Right cardiac atrium (tissue), 5 donors: Measurements from ENCODE around the gene ZNF556. TPM values are rescaled to one million over a fixed set of nuclear protein-coding genes. Genes with fewer than 3 reads are reported as not detected.

Experiments used
- ATAC-seq, 2 donors: fragments of 200-7000 bp; cut with Tn5 transposase; one replicate each; pipeline versions ENCODE4 v1.8.0 to v1.9.1; 2020; ENCODE audit warnings: moderate library complexity in 2 of 2, mild to moderate bottlenecking in 1 of 2
- DNase-seq, 3 donors: peaks; one replicate each; pipeline ENCODE4 v3.0.0-alpha.2; 2020
- H3K27ac ChIP-seq: one replicate; pipeline ENCODE4 v1.5.1; 2013; ENCODE audit warnings: mild to moderate bottlenecking, low read length, control low read depth, moderate library complexity
- H3K27me3 ChIP-seq: one replicate; pipeline ENCODE4 v1.6.1; 2013; ENCODE audit not compliant: control insufficient read depth, insufficient read depth
- H3K4me1 ChIP-seq: one replicate; pipeline ENCODE4 v1.6.1; 2013; ENCODE audit warnings: low read length; ENCODE audit not compliant: control insufficient read depth, insufficient read depth
- H3K4me3 ChIP-seq: one replicate; pipeline ENCODE4 v1.5.1; 2013; ENCODE audit warnings: low read length, control low read depth
- H3K9me3 ChIP-seq: one replicate; pipeline ENCODE4 v1.6.1; 2013; ENCODE audit warnings: low read length; ENCODE audit not compliant: control insufficient read depth
- WGBS: extraction: QIAGEN DNeasy Blood & Tissue Kit; methylation state at CpG from one replicate; pipeline ENCODE4 v1.1.7; 2013; 5-methylcytosine and 5-hydroxymethylcytosine counted together
- intact Hi-C, 4 donors: fragments of 100-400 bp; cut with DNase I; formaldehyde crosslinking; loops; one replicate each; pipeline versions ENCODE4 v1.11.0 to v1.14.0; 2022 to 2023
- polyA plus RNA-seq: library from polyadenylated mRNA; stranded (reverse); fragments of 200-250 nt; gene quantifications from one replicate; pipeline ENCODE4 v1.2.3, GENCODE V29; 2013
- total RNA-seq, 4 donors: library from RNA; stranded (reverse); fragmentation: NEBNext Ultra II Directional; extraction: Animal tissue kit (Norgen Biotek cat#: 25700); gene quantifications; one replicate each; pipeline ENCODE4 v1.2.1, GENCODE V29; 2021
- donor health status: healthy with polysubstance abuse.
- donor health status: DM: no; HTN: yes; CAD: no.
- donor health status: DM: no; HTN: no; CAD: no.
- donor health status: DM: no; HTN: yes; CAD: no; lungs with severe emphysema.
- donor health status: DM: yes; HTN: yes; CAD: no.

ZNF556 gene
- total and polyA plus RNA-seq, 5 donors, result 0.25 TPM; not detected in 4

DNA sequence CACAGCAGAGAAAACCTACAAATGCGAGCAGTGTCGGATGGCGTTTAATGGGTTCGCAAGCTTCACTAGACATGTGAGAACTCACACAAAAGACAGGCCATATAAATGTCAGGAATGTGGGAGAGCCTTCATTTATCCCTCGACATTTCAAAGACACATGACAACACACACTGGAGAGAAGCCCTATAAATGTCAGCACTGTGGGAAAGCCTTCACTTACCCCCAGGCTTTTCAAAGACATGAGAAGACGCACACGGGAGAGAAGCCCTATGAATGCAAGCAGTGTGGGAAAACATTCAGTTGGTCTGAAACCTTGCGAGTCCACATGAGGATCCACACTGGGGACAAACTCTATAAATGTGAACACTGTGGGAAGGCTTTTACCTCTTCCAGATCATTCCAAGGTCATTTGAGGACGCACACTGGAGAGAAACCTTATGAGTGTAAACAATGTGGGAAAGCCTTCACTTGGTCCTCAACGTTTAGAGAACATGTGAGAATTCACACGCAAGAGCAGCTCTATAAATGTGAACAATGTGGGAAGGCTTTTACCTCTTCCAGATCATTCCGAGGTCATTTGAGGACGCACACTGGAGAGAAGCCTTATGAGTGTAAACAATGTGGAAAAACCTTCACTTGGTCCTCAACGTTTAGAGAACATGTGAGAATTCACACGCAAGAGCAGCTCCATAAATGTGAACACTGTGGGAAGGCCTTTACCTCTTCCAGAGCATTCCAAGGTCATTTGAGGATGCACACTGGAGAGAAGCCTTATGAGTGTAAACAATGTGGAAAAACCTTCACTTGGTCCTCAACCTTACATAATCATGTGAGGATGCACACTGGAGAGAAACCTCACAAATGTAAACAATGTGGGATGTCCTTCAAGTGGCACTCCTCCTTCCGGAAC is 50.4 kb downstream of the ZNF556 start:
- 98% methylated on average over 16 of the region's 16 CpGs for WGBS
- ATAC-seq, result no peak
- Histone ChIP-seq H3K4me3 (no peak overlapping the region), H3K4me1 (no peaks in the 10 kb centered on the region), H3K9me3 (peaks cover 7% of the 10 kb centered on the region), H3K27me3 (no peaks in the 10 kb centered on the region), H3K27ac (no peak overlapping the region)
- intact Hi-C loops, result no loop called here
- DNase-seq, result no peak

- intact Hi-C loops, result no loop called here
- no peaks in the 10 kb centered on the region for H3K4me1 ChIP-seq
- H3K27ac ChIP-seq, result no peak overlapping the region
- DNase-seq, result no peak
- ATAC-seq, result no peak
- H3K4me3 ChIP-seq, result no peak overlapping the region
- 55% methylated on average over 5 of the region's 5 CpGs for WGBS
- H3K27me3 ChIP-seq, result no peaks in the 10 kb centered on the region
- no peaks in the 10 kb centered on the region for H3K9me3 ChIP-seq
These were observed 55.9 kb downstream of the ZNF556 start for GRCh38 chr19:2922987-2923386.

DNA sequence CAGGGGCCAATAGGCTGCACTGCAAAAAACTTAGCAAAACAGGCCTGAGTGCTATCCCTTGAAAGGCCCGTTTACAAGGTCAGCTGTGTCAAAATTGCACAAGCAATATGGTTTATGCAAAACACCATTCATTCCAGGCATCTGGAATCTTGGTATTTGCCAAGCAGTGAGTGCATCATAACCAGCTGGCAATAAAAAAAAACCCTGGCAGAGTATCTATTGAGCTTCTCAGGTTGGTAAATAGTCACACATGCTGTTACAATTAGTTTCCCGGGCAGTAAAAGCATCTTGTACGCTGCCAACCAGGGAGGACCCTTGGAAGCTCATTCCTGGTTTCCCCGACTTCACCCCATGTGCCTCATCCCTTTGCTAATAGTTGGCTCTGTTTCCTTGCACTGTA is 56.4 kb downstream of the ZNF556 start:
- no peaks in the 10 kb centered on the region for H3K4me1 ChIP-seq
- no peaks in the 10 kb centered on the region for H3K27me3 ChIP-seq
- WGBS, result 62% methylated on average over 4 of the region's 4 CpGs
- no peak overlapping the region for H3K4me3 ChIP-seq
- DNase-seq, result no peak
- no peak for ATAC-seq
- intact Hi-C loops, result no loop called here
- no peaks in the 10 kb centered on the region for H3K9me3 ChIP-seq
- no peak overlapping the region for H3K27ac ChIP-seq

GRCh38 chr19:2926341-2927031 is 59.4 kb downstream of the ZNF556 start:
- peak in 1 of 3 donors; percentile 59 for DNase-seq
- H3K4me1 ChIP-seq, result no peaks in the 10 kb centered on the region

GRCh38 chr19:2927032-2927430 is 59.9 kb downstream of the ZNF556 start:
- H3K4me1 ChIP-seq, result no peaks in the 10 kb centered on the region
- no peaks in the 10 kb centered on the region for H3K27me3 ChIP-seq
- 91% methylated on average over 18 of the region's 18 CpGs for WGBS
- H3K9me3 ChIP-seq, result peaks cover under 1% of the 10 kb centered on the region
- no peak for ATAC-seq
- no peak for DNase-seq
- H3K4me3 ChIP-seq, result no peak overlapping the region
- intact Hi-C loops, result no loop called here
- H3K27ac ChIP-seq, result no peak overlapping the region

More at GRCh38 chr19:2926341-2927031, 59.4 kb downstream of the ZNF556 start:
- Histone ChIP-seq H3K9me3 (no peaks in the 10 kb centered on the region), H3K27me3 (no peaks in the 10 kb centered on the region), H3K4me3 (no peak overlapping the region), H3K27ac (no peak overlapping the region)
- 83% methylated on average over 53 of the region's 53 CpGs for WGBS
- ATAC-seq, result peak; percentile 40 to 41
- intact Hi-C loops, result no loop called here

Other genes with a start within 250 kb of the ZNF556 start
- 10 to 100 TPM; 40.2 to 58.2 (median 48.6) TPM for gene GNG7, start 164.6 kb upstream of the ZNF556 start, total RNA-seq
- gene GNG7, start 164.6 kb upstream of the ZNF556 start, polyA plus RNA-seq, result 25.4 TPM
- gene DIRAS1, start 146.0 kb upstream of the ZNF556 start, total RNA-seq, result 100 to 1,000 TPM; 160 to 176 (median 172) TPM
- gene DIRAS1, start 146.0 kb upstream of the ZNF556 start, polyA plus RNA-seq, result 155 TPM
- 10 to 100 TPM; 19.9 to 25.5 (median 23.4) TPM for gene SLC39A3, start 127.3 kb upstream of the ZNF556 start, total RNA-seq
- 29.3 TPM for gene SLC39A3, start 127.3 kb upstream of the ZNF556 start, polyA plus RNA-seq
- 10 to 100 TPM; 53.6 to 84.2 (median 64.6) TPM for gene SGTA, start 84.1 kb upstream of the ZNF556 start, total RNA-seq
- gene SGTA, start 84.1 kb upstream of the ZNF556 start, polyA plus RNA-seq, result 86.5 TPM
- gene THOP1, start 81.8 kb upstream of the ZNF556 start, total RNA-seq, result 10 to 100 TPM; 41.4 to 69.4 (median 54.1) TPM
- 64.0 TPM for gene THOP1, start 81.8 kb upstream of the ZNF556 start, polyA plus RNA-seq
- gene ZNF554, start 47.5 kb upstream of the ZNF556 start, total RNA-seq, result 1 to 10 TPM; 4.7 to 6.7 (median 6.3) TPM
- gene ZNF554, start 47.5 kb upstream of the ZNF556 start, polyA plus RNA-seq, result 4.7 TPM
- 10 to 100 TPM in 2 of 4 donors, 1 to 10 TPM in 2; 8.8 to 15.7 (median 9.6) TPM for gene ZNF555, start 25.9 kb upstream of the ZNF556 start, total RNA-seq
- gene ZNF555, start 25.9 kb upstream of the ZNF556 start, polyA plus RNA-seq, result 3.4 TPM
- 1 to 10 TPM; 1.9 to 3.1 (median 2.4) TPM for gene ZNF57, start 33.6 kb downstream of the ZNF556 start, total RNA-seq
- gene ZNF57, start 33.6 kb downstream of the ZNF556 start, polyA plus RNA-seq, result 1.9 TPM
- 1 to 10 TPM; 2.1 to 4.0 (median 2.9) TPM for gene ZNF77, start 77.6 kb downstream of the ZNF556 start, total RNA-seq
- gene ZNF77, start 77.6 kb downstream of the ZNF556 start, polyA plus RNA-seq, result 2.1 TPM
- gene TLE6, start 110.2 kb downstream of the ZNF556 start, total RNA-seq, result 1 to 10 TPM in 2 of 4 donors, under 1 TPM in 2; 0.28 to 2.2 (median 1.2) TPM
- gene TLE6, start 110.2 kb downstream of the ZNF556 start, polyA plus RNA-seq, result 2.1 TPM
- gene TLE2, start 161.9 kb downstream of the ZNF556 start, total RNA-seq, result 100 to 1,000 TPM in 1 of 4 donors, 10 to 100 TPM in 3; 78.4 to 102 (median 88.1) TPM
- 68.6 TPM for gene TLE2, start 161.9 kb downstream of the ZNF556 start, polyA plus RNA-seq
- gene TLE5, start 195.2 kb downstream of the ZNF556 start, total RNA-seq, result 1,000 to 10,000 TPM in 2 of 4 donors, 100 to 1,000 TPM in 2; 784 to 1,020 (median 971) TPM
- 1,565 TPM for gene TLE5, start 195.2 kb downstream of the ZNF556 start, polyA plus RNA-seq
- gene GNA11, start 227.0 kb downstream of the ZNF556 start, total RNA-seq, result 10 to 100 TPM; 63.3 to 71.6 (median 69.7) TPM
- gene GNA11, start 227.0 kb downstream of the ZNF556 start, polyA plus RNA-seq, result 69.8 TPM